Measurements from ENCODE around the gene MRPS18A. TPM values are rescaled to one million over a fixed set of nuclear protein-coding genes. Genes with fewer than 3 reads are reported as not detected.

Gene MRPS18A
- total and polyA plus RNA-seq, 2 of the 13 experiments (the other 11 are each of a cell fraction or from before 2014, with no cell fraction given), result 87.8 to 89.1 TPM

- TF ChIP-seq ZNF574 (CRISPR knock-in tag; IDR thresholded peaks at IDR 0.05), result peak; percentile 62; the same call in 1 of the 2 replicates
- TF ChIP-seq CBFB (CRISPR knock-in tag; IDR thresholded peaks at IDR 0.05), result peak; percentile 100
- TF ChIP-seq CTCF (CRISPR knock-in tag; IDR thresholded peaks at IDR 0.05), result peak; percentile 43
- TF ChIP-seq ZNF589 (CRISPR knock-in tag; conservative IDR thresholded peaks at IDR 0.05), result no peak
- TF ChIP-seq TFDP1 (CRISPR knock-in tag; IDR thresholded peaks at IDR 0.05; ENCODE audit: borderline replicate concordance), result peak; percentile 64; the same call in 1 of the 2 replicates
- TF ChIP-seq ZNF280B (CRISPR knock-in tag; IDR thresholded peaks at IDR 0.05; ENCODE audit: borderline replicate concordance), result peak; percentile 16; the same call in 1 of the 2 replicates
- 0 out of 2 replicates have a peak, but pooled peaks have one; percentile 42 for TF ChIP-seq GMEB1 (CRISPR knock-in tag; IDR thresholded peaks at IDR 0.05; ENCODE audit: borderline replicate concordance)
- TF ChIP-seq DRAP1 (CRISPR knock-in tag; IDR thresholded peaks at IDR 0.05), result peak; percentile 55; the same call in 1 of the 2 replicates
- 0 out of 2 replicates have a peak, but pooled peaks have one; percentile 56 for TF ChIP-seq ZNF773 (CRISPR knock-in tag; IDR thresholded peaks at IDR 0.05; ENCODE audit: borderline replicate concordance)
- peak; percentile 82 for TF ChIP-seq ATF3 (CRISPR knock-in tag; IDR thresholded peaks at IDR 0.05)
- TF ChIP-seq ZNF275 (CRISPR knock-in tag; IDR thresholded peaks at IDR 0.05; ENCODE audit: borderline replicate concordance), result 0 out of 2 replicates have a peak, but pooled peaks have one; percentile 44
- 0 out of 2 replicates have a peak, but pooled peaks have one; percentile 40 for TF ChIP-seq ZNF7 (CRISPR knock-in tag; IDR thresholded peaks at IDR 0.05)
- TF ChIP-seq REPIN1 (CRISPR knock-in tag; IDR thresholded peaks at IDR 0.05; ENCODE audit: borderline replicate concordance, low read depth), result peak; percentile 70; the same call in 1 of the 2 replicates
- peak; percentile 50; the same call in 1 of the 2 replicates for TF ChIP-seq ZNF607 (CRISPR knock-in tag; IDR thresholded peaks at IDR 0.05; ENCODE audit: borderline replicate concordance)
- no peak for TF ChIP-seq SP1 (IDR thresholded peaks at IDR 0.05)
- TF ChIP-seq SP1 (CRISPR knock-in tag; IDR thresholded peaks at IDR 0.05), result 0 out of 2 replicates have a peak, but pooled peaks have one; percentile 20
These were observed 37.5 kb upstream of the MRPS18A start (continued) for GRCh38 chr6:43724914-43725642.

Measured in HepG2 (cell line).